Neuronal stem cell (in vitro differentiated cells): ENCODE measurements around the gene NAA20.

ENCODE experiments used
- DNase-seq: peaks from one replicate; pipeline ENCODE4 v3.0.0-alpha.2; 2013; ENCODE audit warnings: low spot score
- H2AFZ ChIP-seq: one replicate; pipeline ENCODE4 v1.6.1; 2013; ENCODE audit warnings: mild to moderate bottlenecking, low read length, inconsistent platforms
- H2AK5ac ChIP-seq: 2 replicates; pipeline ENCODE4 v1.6.1; 2013; ENCODE audit warnings: low read depth, mild to moderate bottlenecking, inconsistent platforms, low read length, moderate library complexity, mixed read lengths
- H2BK120ac ChIP-seq: 2 replicates; pipeline ENCODE4 v1.6.1; 2013; ENCODE audit warnings: low read depth, mild to moderate bottlenecking, inconsistent platforms, low read length, moderate library complexity, mixed read lengths
- H2BK12ac ChIP-seq: one replicate; pipeline ENCODE4 v1.6.1; 2013; ENCODE audit warnings: low read length, inconsistent platforms
- H2BK15ac ChIP-seq: 2 replicates; pipeline ENCODE4 v1.6.1; 2013; ENCODE audit warnings: mild to moderate bottlenecking, low read length, inconsistent platforms, mixed read lengths
- H2BK5ac ChIP-seq: one replicate; pipeline ENCODE4 v1.6.1; 2013; ENCODE audit warnings: inconsistent platforms, mild to moderate bottlenecking, low read length, moderate library complexity
- H3K14ac ChIP-seq: one replicate; pipeline ENCODE4 v1.6.1; 2013; ENCODE audit warnings: low read length, inconsistent platforms
- H3K18ac ChIP-seq: 2 replicates; pipeline ENCODE4 v1.6.1; 2013; ENCODE audit warnings: low read length, inconsistent platforms
- H3K23ac ChIP-seq: 2 replicates; pipeline ENCODE4 v1.6.1; 2013; ENCODE audit warnings: low read depth, mild to moderate bottlenecking, mixed read lengths, low read length, inconsistent platforms; ENCODE audit not compliant: poor library complexity
- H3K27ac ChIP-seq: replicated peaks from 3 replicates; pipeline ENCODE4 v1.5.1; 2013; ENCODE audit warnings: low read length, inconsistent platforms
- H3K27me3 ChIP-seq, 3 experiments: 2 replicates each; pipeline ENCODE4 v1.6.1; 2013; ENCODE audit warnings: low read length in 3 of 3, mild to moderate bottlenecking in 2 of 3, inconsistent platforms in 1 of 3, low read depth in 1 of 3, mixed read lengths in 1 of 3, moderate library complexity in 1 of 3; ENCODE audit not compliant: control insufficient read depth in 3 of 3, insufficient read depth in 3 of 3
- H3K36me3 ChIP-seq, 2 donors: replicated peaks in 1 of 2; 2 replicates each; pipeline ENCODE4 v1.6.1; 2013; ENCODE audit warnings: low read length in 2 of 2; ENCODE audit not compliant: control insufficient read depth in 2 of 2, insufficient read depth in 2 of 2
- H3K4ac ChIP-seq: 2 replicates; pipeline ENCODE4 v1.6.1; 2013; ENCODE audit warnings: inconsistent platforms, mild to moderate bottlenecking, low read length, moderate library complexity
- H3K4me1 ChIP-seq, 2 donors: 1 replicate in 1 of 2; 2 replicates in 1 of 2; pipeline ENCODE4 v1.6.1; 2013; ENCODE audit warnings: low read length in 2 of 2, low read depth in 1 of 2; ENCODE audit not compliant: control insufficient read depth in 2 of 2, insufficient read depth in 1 of 2
- H3K4me2 ChIP-seq: one replicate; pipeline ENCODE4 v1.6.1; 2013; ENCODE audit warnings: mild to moderate bottlenecking, low read length, inconsistent platforms; ENCODE audit not compliant: insufficient read depth, poor library complexity, severe bottlenecking
- H3K4me3 ChIP-seq, 2 donors: 2 replicates each; pipeline ENCODE4 v1.5.1; 2013; ENCODE audit warnings: low read length in 2 of 2, mild to moderate bottlenecking in 2 of 2, inconsistent platforms in 1 of 2, moderate library complexity in 1 of 2
- H3K79me1 ChIP-seq: one replicate; pipeline ENCODE4 v1.6.1; 2013; ENCODE audit warnings: low read depth, mild to moderate bottlenecking, inconsistent platforms, low read length, moderate library complexity
- H3K9ac ChIP-seq: one replicate; pipeline ENCODE4 v1.6.1; 2013; ENCODE audit warnings: mild to moderate bottlenecking, low read depth, low read length, inconsistent platforms; ENCODE audit not compliant: poor library complexity
- H3K9me3 ChIP-seq, 2 donors: replicated peaks in 1 of 2; 2 replicates each; pipeline versions ENCODE3 to v1.6.1; 2013; ENCODE audit warnings: low read length in 2 of 2, mild to moderate bottlenecking in 2 of 2, inconsistent platforms in 1 of 2, low read depth in 1 of 2, mixed read lengths in 1 of 2, moderate library complexity in 1 of 2; ENCODE audit not compliant: control insufficient read depth in 2 of 2, insufficient read depth in 1 of 2
- H4K8ac ChIP-seq: one replicate; pipeline ENCODE4 v1.6.1; 2013; ENCODE audit warnings: low read depth, mild to moderate bottlenecking, inconsistent platforms, low read length, moderate library complexity
- H4K91ac ChIP-seq: one replicate; pipeline ENCODE4 v1.6.1; 2013; ENCODE audit warnings: low read length, low read depth, mild to moderate bottlenecking, inconsistent platforms; ENCODE audit not compliant: poor library complexity
- WGBS, 2 donors: extraction: QIAGEN DNeasy Blood & Tissue Kit; methylation state at CpG; one replicate each; pipeline ENCODE4 v1.1.7; 2013; ENCODE audit warnings: missing lambda C conversion rate in 2 of 2, mixed read lengths in 1 of 2; ENCODE audit not compliant: insufficient read length in 2 of 2, insufficient replicate concordance in 1 of 2; ENCODE audit errors: extremely low coverage in 2 of 2; 5-methylcytosine and 5-hydroxymethylcytosine counted together

The NAA20 gene

GRCh38 chr20:19996222-19996621, 20.9 kb upstream of the NAA20 start:
- H2BK120ac ChIP-seq = no peak overlapping the region
- DNase-seq = no peak
- H3K23ac ChIP-seq = no peak overlapping the region
- no peak overlapping the region for H4K91ac ChIP-seq
- H2BK15ac ChIP-seq = no peak overlapping the region
- H2BK5ac ChIP-seq = no peak overlapping the region
- no peak overlapping the region for H3K14ac ChIP-seq
- no CpG with 5 or more reads among the region's 8 CpGs for WGBS, 2 donors
- H3K9ac ChIP-seq = no peak overlapping the region
- no peak overlapping the region for H3K4me3 ChIP-seq
- no peak overlapping the region for H2BK12ac ChIP-seq
- H3K9me3 ChIP-seq = no peaks in the 10 kb centered on the region
- no peaks in the 10 kb centered on the region for H3K27me3 ChIP-seq
- peaks cover 0 to 7% of the 10 kb centered on the region in 2 donors for H3K36me3 ChIP-seq
- H2AK5ac ChIP-seq = no peak overlapping the region
- H3K18ac ChIP-seq = no peak overlapping the region
- no peak overlapping the region for H3K27ac ChIP-seq
- no peaks in the 10 kb centered on the region for H3K79me1 ChIP-seq
- H3K4ac ChIP-seq = no peak overlapping the region
- H3K4me1 ChIP-seq = peaks cover 10 to 11% of the 10 kb centered on the region in 2 donors
- no peak overlapping the region for H2AFZ ChIP-seq
- H3K4me2 ChIP-seq = no peak overlapping the region
- no peak overlapping the region for H4K8ac ChIP-seq

- Histone ChIP-seq H3K79me1 (no peaks in the 10 kb centered on the region), H3K27me3 (no peaks in the 10 kb centered on the region), H3K9ac (no peak overlapping the region), H2BK5ac (no peak overlapping the region), H3K4me1 (peaks cover 10% of the 10 kb centered on the region in 2 donors), H3K14ac (no peak overlapping the region), H2AK5ac (no peak overlapping the region), H3K18ac (no peak overlapping the region), H3K4me2 (no peak overlapping the region), H3K27ac (no peak overlapping the region), H2BK120ac (no peak overlapping the region), H2BK12ac (no peak overlapping the region), H3K9me3 (no peaks in the 10 kb centered on the region), H3K23ac (no peak overlapping the region), H3K36me3 (peaks cover 0 to 7% of the 10 kb centered on the region in 2 donors), H2AFZ (no peak overlapping the region), H4K91ac (no peak overlapping the region), H2BK15ac (no peak overlapping the region), H3K4ac (no peak overlapping the region), H4K8ac (no peak overlapping the region), H3K4me3 (no peak overlapping the region)
- no peak for DNase-seq
- WGBS, 2 donors = no CpG with 5 or more reads among the region's 9 CpGs
These were observed 20.2 kb upstream of the NAA20 start for GRCh38 chr20:19996917-19997316.

DNA sequence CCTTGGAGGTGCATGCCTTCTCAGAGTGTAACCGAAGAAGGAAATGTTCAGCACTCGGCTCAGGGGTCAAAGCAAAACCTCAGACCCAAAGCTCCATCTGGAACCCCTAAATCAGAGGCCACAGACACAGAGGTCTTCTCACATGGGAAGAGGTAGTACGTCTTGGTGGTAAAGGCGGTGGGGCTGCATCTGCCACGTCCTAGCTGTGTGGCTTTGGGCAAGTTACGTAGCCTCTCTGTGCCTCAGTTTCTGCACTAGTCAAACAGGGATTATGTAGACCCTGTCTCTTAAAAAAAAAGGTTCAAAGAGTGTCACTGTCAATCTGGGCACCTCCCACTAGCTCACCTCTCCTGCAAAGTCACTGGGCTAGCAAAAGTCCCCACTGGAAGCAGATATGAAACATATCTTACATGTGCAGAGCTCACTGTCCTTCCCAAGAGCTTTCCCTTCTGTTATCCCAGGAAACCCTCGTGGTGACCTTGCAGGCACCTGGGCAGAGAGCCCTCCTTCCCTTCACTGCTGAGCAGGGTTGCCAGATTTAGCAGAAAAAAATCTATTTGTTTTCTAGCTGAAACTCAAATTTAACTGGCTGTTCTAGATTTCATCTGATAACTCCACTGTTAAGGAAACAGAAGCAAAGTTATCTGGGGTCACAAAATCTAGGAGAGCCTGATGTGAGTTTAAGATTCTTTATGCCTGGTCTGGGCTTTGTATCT, 18.0 kb upstream of the NAA20 start:
- no peak overlapping the region for H3K9ac ChIP-seq
- H3K4me1 ChIP-seq = peaks cover 0 to 3% of the 10 kb centered on the region in 2 donors
- H4K91ac ChIP-seq = no peak overlapping the region
- H3K14ac ChIP-seq = no peak overlapping the region
- no peak overlapping the region for H2BK5ac ChIP-seq
- no peak overlapping the region for H2BK120ac ChIP-seq
- no peak overlapping the region for H3K18ac ChIP-seq
- H2AFZ ChIP-seq = no peak overlapping the region
- no peak overlapping the region for H4K8ac ChIP-seq
- H3K23ac ChIP-seq = no peak overlapping the region
- H2AK5ac ChIP-seq = no peak overlapping the region
- H3K4me2 ChIP-seq = no peak overlapping the region
- DNase-seq = no peak
- no peaks in the 10 kb centered on the region for H3K9me3 ChIP-seq
- no peak overlapping the region for H3K4ac ChIP-seq
- H2BK12ac ChIP-seq = no peak overlapping the region
- H2BK15ac ChIP-seq = no peak overlapping the region
- H3K79me1 ChIP-seq = no peaks in the 10 kb centered on the region
- H3K4me3 ChIP-seq = no peak overlapping the region
- peaks cover 0 to 7% of the 10 kb centered on the region in 2 donors for H3K36me3 ChIP-seq
- WGBS, 2 donors = no CpG with 5 or more reads among the region's 7 CpGs
- H3K27me3 ChIP-seq = no peaks in the 10 kb centered on the region
- H3K27ac ChIP-seq = no peak overlapping the region

DNA sequence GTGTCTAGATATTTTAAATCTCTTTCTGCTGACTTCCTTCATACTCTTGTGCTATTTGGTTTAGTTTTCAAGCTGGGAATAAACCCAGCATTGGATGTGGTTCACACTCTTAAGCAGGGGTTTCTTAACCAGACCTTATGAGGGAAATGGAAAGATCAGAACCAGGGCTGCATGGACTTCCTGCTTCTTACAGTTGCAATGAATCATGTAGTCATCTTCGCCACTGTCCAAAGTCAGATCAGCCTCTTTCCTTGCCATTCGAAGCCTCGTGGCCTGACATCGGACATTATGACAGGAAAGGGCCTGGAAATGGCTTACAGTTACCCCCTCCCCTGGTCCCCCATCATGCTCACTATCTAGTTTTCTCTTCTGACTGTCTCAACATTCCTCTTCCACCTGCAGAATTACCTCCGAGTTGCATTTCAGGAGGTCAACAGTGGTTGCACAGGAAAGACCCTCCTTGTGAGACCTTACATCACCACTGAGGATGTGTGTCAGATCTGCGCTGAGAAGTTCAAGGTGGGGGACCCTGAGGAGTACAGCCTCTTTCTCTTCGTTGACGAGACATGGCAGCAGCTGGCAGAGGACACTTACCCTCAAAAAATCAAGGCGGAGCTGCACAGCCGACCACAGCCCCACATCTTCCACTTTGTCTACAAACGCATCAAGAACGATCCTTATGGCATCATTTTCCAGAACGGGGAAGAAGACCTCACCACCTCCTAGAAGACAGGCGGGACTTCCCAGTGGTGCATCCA, 16.8 kb upstream of the NAA20 start:
- Histone ChIP-seq H2BK12ac (no peak overlapping the region), H2AFZ (no peak overlapping the region), H2BK15ac (no peak overlapping the region), H2BK5ac (no peak overlapping the region), H3K4me3 (no peak overlapping the region), H3K4me2 (no peak overlapping the region), H3K9me3 (no peaks in the 10 kb centered on the region), H2BK120ac (no peak overlapping the region), H3K36me3 (peaks cover 0 to 7% of the 10 kb centered on the region in 2 donors), H3K18ac (no peak overlapping the region), H2AK5ac (no peak overlapping the region), H3K23ac (no peak overlapping the region), H3K79me1 (no peaks in the 10 kb centered on the region), H3K4ac (no peak overlapping the region), H4K8ac (no peak overlapping the region), H3K9ac (no peak overlapping the region), H3K14ac (no peak overlapping the region), H3K27me3 (no peaks in the 10 kb centered on the region), H3K27ac (no peak overlapping the region), H4K91ac (no peak overlapping the region), H3K4me1 (peaks cover 3% of the 10 kb centered on the region in 2 donors)
- no CpG with 5 or more reads among the region's 14 CpGs for WGBS, 2 donors
- no peak for DNase-seq
